ENCODE measurements around the gene EMILIN1.
"Not testable (repeated sequence)": the region's sequence is repeated elsewhere in the genome, so short reads cannot be mapped to it uniquely, and the experiment has no call there.

EMILIN1 gene

DNA sequence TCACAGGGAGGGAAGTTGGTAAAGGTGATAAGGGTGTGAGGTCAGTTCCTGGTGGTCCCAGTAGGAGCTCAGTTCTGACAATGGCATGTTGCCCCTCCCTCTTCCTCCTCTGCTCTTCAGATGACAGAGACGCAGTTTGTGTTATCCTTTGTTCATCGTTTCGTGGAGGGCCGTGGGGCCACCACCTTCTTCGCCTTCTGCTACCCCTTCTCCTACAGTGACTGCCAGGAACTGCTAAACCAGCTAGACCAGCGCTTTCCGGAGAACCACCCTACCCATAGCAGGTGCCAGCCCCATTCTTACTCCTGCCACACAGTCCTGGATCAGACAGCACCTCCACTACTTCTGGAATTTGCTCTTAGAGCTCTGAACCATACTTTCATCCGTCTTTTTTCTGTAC lies 24.6 kb upstream of the EMILIN1 start:
- no peak for DNase-seq (ENCODE audit: low read depth in 4 of 4, low spot score in 1 of 4)

DNA sequence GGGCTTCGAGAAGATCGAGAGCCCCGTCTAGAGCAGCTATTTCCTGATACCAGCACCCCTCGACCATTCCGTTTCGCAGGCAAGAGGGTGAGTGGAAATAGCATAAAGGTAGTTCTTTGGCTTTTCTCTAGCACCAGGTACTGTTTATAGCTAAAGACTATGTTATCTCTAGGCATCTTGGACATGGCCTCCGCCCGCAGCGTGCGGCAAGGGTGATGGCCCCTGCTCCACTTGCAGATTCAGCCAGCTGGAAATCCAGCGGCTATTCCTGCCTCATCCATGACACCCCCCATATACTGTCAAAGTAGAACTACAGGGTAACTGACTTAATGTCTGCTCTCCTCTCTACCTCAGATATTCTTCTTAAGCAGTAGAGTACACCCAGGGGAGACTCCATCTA lies 23.7 kb upstream of the EMILIN1 start:
- no peak for DNase-seq (ENCODE audit: low read depth in 4 of 4, low spot score in 1 of 4)

DNA sequence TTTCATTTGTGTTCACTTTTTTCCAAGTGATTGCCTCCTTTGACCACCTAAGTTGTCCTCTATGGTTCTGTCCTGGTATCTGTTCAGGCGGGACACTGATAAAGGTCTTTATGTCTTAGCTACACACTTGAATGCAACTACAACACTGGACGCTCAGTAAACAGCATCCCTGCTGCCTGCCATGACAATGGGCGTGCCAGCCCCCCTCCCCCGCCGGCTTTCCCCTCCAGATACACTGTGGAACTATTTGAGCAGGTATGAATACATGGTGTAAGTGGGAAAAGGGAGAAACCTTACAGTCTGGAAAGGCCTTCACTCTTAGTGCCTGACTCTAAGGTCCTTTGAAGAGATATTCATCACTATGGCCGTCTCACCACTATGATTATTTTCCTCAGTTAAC lies 21.2 kb upstream of the EMILIN1 start:
- DNase-seq (ENCODE audit: low read depth in 4 of 4, low spot score in 1 of 4) = no peak

DNA sequence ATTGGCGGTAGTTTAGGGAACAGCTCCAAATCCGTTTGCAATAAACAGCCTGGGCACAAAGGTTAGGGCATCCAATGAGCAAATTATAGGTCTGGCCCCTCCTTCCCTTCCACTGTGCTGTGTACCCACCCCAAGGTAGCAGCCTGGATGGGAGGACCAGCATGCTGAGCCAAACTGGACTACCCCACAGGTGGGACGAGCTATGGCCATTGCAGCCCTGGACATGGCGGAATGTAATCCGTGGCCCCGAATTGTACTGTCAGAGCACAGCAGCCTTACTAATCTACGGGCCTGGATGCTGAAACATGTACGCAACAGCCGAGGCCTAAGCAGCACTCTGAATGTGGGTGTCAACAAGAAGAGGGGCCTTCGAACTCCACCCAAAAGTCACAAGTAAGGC lies 20.2 kb upstream of the EMILIN1 start:
- no peak for DNase-seq (ENCODE audit: low read depth in 4 of 4, low spot score in 1 of 4)

DNA sequence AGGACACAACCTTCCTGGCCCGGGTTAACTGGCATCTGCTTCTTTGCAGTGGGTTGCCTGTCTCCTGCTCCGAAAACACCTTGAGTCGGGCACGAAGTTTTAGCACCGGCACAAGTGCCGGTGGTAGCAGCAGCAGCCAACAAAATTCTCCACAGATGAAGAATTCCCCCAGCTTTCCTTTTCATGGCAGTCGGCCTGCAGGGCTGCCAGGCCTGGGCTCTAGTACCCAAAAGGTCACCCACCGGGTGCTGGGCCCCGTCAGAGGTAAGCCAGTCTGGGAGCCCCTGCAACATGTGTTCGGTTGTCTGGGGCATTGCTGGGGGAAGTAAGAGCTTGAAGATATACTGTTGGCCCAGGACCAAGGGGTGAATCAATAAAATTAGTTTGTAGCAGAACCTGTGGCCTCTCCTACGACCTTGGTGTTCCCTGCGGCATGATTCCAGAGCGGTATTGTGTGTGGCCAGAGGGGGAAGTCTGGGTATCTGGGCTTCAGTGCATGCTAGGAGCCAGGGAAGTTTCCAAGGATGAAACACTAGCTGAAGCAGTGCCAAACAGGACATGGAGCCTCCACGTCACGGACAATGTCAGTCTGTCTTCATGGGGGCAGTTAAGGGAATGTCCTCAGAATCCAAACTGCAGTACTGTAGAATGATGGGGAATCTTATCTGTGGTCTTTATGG lies 19.1 kb upstream of the EMILIN1 start:
- DNase-seq (ENCODE audit: low read depth in 4 of 4, low spot score in 1 of 4) = no peak

DNA sequence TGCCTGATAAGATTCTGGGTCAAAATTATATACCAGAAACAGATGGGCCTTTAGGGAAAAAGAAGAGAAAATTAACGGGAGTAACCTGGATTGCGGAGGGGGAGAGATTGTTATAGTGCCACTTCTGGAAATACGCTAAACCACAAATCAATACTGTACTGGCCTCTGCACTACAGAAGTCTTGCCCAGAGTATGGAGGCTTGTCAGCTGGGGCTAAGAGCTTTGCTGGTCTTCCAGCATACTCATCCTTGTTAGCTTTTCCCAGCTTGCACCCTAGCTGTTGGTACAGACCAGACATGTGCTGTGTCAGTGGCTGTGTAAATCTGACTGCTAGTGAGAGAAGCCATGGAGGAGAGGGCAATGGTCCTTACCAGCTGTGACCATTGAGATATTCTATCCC lies 18.1 kb upstream of the EMILIN1 start:
- DNase-seq (ENCODE audit: low read depth in 4 of 4, low spot score in 1 of 4) = no peak

DNA sequence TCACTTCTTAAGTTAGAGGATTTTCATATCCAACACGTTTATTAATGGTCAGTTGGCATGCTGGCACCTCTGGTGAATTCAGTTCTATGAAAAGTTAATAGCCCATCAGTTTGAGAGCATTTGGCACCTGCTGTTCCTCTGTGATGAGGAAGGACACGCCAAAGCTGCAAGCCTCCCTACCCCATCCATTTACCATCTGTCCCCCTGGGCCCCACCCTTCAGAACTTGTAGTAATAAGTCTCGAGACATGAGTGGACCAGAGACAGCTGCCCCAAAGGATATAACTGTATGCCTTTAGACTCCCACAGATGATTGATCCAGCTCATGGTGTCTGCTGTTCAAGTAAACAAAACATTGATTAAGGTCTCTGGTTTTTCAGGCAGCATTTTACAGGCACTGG lies 13.3 kb upstream of the EMILIN1 start:
- DNase-seq (ENCODE audit: low read depth in 4 of 4, low spot score in 1 of 4) = no peak

DNA sequence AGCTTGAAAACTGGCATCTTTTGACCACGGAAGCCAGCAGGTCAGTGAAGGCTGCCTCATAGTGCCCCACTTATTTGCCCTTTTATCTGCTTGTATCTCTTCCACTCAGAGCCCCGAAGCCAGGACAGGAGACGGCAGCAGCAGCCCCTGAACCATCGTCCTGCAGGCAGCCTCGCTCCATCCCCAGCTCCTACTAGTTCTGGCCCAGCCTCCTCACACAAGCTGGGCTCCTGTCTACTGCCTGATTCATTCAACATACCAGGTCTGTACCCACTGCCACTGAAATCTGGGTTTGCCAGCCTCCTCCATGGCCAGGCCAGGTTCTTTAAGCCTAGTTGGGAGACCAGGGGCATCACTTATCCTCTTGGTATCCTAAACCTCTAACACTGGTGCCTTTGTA lies 11.0 kb upstream of the EMILIN1 start:
- no peak for DNase-seq (ENCODE audit: low read depth in 4 of 4, low spot score in 1 of 4)

DNA sequence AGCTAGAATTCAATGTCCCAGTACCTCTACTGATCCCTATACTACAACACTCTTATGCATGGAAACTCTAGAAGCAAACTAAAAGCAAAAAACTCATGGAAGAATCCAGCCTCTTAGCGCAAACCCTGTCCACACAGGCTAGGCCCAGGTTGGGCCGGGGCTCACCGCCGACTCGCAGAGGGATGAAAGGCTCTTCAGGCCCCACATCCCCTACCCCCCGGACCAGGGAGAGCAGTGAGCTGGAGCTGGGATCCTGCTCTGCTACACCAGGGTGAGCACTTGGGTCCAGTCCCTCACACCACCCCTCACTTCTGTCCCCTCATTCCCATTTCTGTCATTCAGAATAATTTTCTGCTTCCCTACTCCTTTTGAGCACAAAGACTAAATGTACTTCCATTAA lies 9.0 kb upstream of the EMILIN1 start:
- DNase-seq (ENCODE audit: low read depth in 4 of 4, low spot score in 1 of 4) = no peak

DNA sequence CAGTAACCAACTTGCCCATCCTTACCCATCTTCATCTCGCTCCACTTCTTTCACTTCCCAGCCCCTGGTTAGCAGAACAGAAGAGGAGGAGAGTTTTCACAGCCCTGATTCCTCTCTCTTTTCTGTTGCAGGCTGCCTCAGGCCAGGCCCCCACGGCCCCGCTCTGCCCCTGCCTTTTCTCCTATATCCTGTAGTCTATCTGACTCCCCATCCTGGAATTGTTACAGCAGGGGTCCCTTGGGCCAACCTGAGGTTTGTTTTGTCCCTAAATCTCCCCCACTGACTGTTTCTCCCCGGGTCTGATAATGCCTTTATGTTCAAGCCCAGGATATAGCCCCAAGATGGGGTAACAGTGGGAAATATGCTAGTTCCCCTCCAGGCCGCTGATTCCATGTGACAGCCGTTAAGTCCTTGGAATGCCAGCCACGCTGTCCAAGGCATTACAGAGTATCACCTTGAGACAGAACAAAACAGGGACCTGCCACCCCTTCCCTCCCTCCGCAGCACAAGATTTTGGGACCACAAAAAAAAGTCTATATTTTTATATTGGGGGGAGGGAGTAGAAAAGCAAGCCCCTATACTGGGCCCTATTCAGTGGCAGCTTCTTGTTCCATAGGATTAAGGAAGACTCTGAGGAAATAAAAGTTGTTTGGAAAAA lies 8.3 kb upstream of the EMILIN1 start:
- no peak for DNase-seq (ENCODE audit: low read depth in 4 of 4, low spot score in 1 of 4)

DNA sequence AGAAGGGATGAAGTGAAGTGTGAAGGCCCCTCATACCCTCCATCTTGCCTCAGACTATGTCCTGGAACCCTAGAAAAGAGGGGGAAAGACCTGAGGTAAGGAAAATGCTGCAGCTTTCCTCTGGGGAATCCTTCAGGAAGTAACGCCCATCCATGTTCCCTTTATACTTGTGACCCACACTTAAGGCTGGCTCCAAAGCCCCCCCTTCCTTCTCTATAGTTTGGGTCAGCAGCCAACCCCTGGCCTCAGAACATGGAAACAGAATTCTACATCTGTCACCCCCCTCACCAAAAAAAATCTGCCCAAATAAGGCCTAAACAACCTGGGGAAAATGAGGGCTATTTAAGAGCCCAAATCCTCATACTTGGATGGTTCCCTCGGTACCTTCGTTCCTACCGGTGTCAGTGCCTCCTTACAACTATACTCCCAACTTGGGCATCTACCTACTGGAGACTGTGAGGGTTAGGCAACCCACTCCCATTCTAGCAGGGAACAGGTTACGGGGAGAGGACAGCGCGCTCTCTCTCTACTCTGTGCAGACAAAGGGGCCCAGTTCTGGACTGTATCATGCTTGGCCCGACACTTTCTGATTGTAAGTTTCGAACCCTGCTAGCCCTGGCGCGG lies 7.7 kb upstream of the EMILIN1 start:
- DNase-seq (ENCODE audit: low read depth in 4 of 4, low spot score in 1 of 4) = no peak

DNA sequence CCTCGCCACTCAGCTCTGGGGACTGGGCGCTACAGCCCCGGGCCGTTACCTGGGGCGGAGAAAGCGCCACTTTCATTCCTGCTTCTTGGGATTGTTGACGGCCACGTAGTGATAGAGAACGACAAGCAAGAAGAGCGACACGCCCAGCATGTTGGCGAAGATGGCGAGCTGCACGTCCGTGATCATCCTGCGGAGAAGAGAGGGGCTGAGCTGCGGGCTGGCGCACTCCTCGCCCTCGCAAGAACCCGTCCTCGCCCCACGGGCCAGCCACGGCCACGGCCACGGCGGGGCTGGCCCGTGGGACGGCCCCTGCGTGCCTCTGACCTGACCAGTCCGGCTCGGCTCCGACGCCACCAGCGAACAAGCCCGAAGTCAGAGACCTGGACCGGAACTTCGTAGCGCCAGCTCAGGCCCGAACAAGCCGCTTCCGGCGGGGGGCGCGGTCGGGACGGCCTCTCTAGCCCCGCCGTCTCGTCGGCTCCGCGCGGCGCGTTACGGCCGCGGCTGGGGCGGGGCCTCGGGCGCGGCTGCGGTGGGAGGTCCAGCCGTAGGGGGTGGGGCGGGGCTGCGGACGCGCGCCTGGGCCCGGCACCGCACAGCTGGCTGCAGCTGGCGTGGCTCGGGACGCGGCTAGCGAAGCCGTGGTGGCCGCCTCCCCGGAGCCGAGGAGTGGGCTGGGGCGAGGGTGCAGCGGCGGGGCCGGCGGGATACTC lies 7.0 kb upstream of the EMILIN1 start, which contains the start of gene OST4:
Gene OST4, minus strand, starts transcription at position 378 of the 713 bp plus-strand sequence.
- DNase-seq (ENCODE audit: low read depth in 4 of 4, low spot score in 1 of 4) = peak; percentile 68 to 90 (median 80)

DNA sequence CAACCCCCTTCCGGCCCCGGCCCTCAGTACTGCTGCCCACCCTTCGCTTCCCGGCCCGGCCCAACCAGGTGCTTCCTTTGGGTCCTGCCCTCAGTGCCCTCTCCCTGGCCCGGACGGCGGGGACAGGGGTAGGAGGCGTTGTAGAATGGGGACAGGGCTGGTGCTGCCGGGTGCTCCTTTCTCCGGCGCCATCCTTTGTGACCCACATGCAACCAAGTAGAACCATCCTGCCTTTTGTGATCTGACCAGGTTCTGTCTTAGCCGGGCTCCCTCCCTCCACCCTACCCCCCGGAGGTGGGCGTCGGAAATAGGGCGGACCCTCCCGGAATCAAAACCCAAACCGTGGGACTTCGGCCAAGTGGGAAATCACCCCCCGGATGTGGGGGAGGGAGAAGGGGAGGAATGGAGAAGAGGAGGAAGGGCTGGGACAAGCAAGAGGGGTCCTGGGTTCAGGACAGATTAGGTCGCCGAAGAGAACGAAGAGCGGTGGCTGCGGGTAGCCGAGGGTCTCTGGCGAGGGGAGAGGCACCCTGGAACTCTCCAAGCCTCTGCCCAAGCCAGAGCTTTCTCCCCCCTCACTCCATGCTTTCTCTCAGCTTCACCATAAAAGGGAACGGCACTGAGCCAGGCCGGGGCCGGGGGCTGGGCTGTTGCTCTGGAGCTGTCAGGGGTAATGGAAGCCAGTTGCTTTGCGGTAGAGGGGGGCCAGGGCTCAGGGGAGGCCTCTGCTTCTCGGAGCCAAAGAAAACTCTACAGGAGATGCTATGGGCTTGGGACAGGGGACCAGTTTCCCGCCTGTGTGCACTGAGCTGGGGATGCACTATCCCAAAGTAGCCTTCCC lies 6.2 kb upstream of the EMILIN1 start:
- DNase-seq (ENCODE audit: low read depth in 4 of 4, low spot score in 1 of 4) = peak in 1 of 4 experiments; percentile 41

DNA sequence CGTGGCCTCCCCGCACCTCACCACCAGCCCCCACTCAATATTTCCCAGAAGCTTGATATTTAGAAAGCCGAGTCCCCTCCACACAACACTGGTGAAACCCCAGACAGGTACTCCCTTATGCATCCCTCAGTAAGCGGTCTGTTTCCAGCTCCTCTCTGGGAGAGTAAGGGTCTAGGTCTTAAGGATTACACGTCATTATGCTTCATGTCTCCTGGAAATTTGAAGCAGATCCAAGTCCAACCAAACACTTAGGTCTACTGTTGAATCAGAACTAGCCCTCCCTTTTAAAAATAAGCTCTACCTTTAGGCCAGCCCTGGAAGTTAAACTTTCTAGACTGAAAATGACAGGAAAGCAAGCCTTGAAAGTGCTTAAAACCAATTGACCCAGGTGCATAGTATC lies 5.5 kb upstream of the EMILIN1 start:
- DNase-seq (ENCODE audit: low read depth in 4 of 4, low spot score in 1 of 4) = no peak

DNA sequence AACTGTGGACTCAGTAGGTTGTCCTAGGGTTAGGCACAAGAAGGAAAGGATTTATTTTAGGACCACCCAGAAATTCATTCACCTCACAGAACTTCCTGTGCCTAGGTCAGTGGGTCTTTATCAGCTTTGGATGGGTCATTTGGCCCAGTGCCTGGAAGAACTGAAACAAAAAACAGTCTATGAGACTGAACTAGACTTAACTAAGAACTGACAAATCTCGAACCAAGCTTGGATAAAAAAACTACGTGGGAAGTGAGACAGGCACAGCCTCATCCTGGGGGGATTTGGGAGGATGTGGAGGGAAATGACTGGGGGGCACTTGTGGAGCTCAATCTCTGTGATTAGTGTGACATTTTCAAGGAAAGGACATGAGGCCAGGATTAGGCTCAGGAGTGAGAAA lies 4.6 kb upstream of the EMILIN1 start:
- no peak for DNase-seq (ENCODE audit: low read depth in 4 of 4, low spot score in 1 of 4)

DNA sequence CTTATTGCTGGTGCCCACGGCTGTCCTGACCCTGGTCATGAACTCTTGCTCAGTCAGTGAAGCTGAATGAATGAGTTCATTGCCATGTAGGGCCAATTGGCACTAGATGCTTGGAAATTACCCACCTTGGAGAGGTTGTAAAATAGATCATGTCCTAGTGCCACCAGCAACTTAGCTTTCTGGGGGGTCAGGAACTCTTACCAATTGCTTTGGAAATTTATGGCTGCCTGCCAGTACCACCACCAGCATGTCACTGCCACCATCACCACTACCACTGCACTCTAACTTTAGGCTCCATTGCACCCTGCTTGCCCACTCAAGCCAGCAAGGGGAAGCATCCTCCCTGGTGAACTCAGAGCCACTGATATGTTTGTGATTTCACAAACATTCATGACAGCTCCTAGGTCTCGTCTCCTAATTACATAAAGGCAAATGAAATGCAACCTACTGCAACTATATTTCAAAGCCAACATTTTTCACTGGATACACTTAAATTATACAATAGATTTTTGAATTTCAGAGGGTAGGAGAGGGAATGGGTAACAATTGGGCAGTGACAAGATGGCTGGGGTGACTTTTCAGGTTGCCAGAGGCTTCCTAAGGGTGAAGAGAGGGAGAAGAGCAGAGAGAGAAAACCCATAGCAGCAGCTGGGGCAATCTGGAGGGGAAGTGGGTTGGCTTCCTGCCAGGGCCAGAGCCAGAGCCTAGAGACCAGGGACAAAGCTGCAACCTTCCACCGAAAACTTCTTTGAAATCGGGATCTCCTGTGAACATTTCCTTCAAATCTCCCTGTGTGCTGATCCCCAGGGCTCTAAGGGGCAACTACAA lies 3.5 kb upstream of the EMILIN1 start:
- DNase-seq (ENCODE audit: low read depth in 4 of 4, low spot score in 1 of 4) = no peak

DNA sequence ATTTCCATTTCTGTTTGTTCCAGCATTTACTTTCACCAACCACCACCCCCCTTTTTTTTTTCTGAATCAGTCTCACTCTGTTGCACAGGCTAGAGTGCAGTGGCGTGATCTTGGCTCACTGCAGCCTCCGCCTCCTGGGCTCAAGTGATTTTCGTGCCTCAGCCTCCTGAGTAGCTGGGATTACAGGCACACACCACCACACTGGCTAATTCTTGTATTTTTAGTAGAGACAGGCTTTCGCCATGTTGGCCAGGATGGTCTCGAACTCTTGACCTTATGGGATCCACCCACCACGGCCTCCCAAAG lies 2.9 kb upstream of the EMILIN1 start:
- DNase-seq (ENCODE audit: low read depth in 4 of 4, low spot score in 1 of 4) = not testable (repeated sequence)

DNA sequence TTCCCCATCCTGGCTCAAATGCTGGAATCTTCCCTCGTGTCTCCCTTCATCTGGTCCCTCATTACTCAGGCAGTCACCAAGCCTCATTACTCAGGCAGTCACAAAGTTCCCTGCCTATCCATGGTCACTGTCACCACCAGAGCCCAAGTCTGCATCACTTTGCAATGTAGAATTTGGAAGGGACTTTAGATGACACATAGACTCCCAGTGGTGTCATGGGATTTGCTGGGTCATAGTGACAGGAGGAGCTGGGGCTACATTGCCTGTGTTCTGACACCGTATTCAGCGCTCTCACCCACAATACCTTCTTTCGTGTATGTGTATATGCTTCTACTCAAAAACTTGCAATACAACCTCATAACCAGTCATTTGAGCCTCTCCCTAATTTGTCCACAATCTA lies 2.1 kb upstream of the EMILIN1 start:
- DNase-seq (ENCODE audit: low read depth in 4 of 4, low spot score in 1 of 4) = no peak

DNA sequence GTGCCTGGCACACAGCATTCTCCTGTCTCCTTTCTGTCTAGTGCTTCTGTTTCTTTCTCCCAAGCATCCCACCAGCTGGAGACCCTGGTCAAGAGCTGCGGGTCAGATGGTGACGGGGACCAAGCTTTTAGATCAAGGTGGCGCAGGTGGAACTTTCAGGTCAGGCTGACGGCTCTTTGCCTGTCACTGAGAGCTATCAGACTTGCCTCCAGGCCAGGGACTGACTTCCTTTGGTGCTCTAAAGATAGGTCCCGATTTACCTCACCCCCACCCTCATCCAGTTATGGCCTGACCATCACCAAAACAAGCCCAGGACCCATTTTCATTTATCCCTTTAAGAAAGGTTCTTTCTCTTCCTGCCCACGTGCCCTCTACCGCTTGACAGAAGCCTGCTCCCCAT lies 1.2 kb upstream of the EMILIN1 start:
- no peak for DNase-seq (ENCODE audit: low read depth in 4 of 4, low spot score in 1 of 4)

Data from stimulated activated CD4-positive, alpha-beta T cell treated with anti-CD3 and anti-CD28 coated beads, Interleukin-1b, Interleukin-23, amount 100 ng/mL, for 24 hours (primary cell).